GM13976 (cell line): ENCODE measurements around the gene IGSF21.

Experiments used
- DNase-seq: peaks from one replicate; pipeline ENCODE4 v3.0.0; 2012; ENCODE audit warnings: low spot score
- CTCF ChIP-seq: IDR thresholded peaks from 2 replicates; pipeline ENCODE4 v1.5.1; 2012; ENCODE audit warnings: borderline replicate concordance, mild to moderate bottlenecking; ENCODE audit not compliant: insufficient read depth; ENCODE audit errors: extremely low read depth, missing control alignments, control extremely low read depth
- in situ Hi-C: fragments of 300-500 bp; cut with MboI; formaldehyde crosslinking; loops from one replicate; pipeline ENCODE4 v1.12.0; 2022; ENCODE audit warnings: low sequenced_read_pairs, mixed read lengths, inconsistent platforms; ENCODE audit not compliant: unreplicated experiment

Gene IGSF21

GRCh38 chr1:18107369-18108298 lies at the start of gene IGSF21:
TSS of gene IGSF21 (plus strand) at chr1:18107798. CDS start at chr1:18108129, 331 bp downstream.
- in situ Hi-C loops = no loop called here
- DNase-seq = no peak
- TF ChIP-seq CTCF = no peak

- in situ Hi-C loops = no loop called here
- no peak for DNase-seq
- no peak for TF ChIP-seq CTCF
These were observed 49.2 kb upstream of the IGSF21 start for GRCh38 chr1:18058206-18058921.

- DNase-seq = no peak
- TF ChIP-seq CTCF = no peak
- in situ Hi-C loops = no loop called here
These were observed 48.5 kb upstream of the IGSF21 start for GRCh38 chr1:18058981-18059605.

GRCh38 chr1:18060366-18060765 lies 47.2 kb upstream of the IGSF21 start:
- in situ Hi-C loops = no loop called here
- no peak for DNase-seq
- TF ChIP-seq CTCF = no peak

GRCh38 chr1:18062185-18062584 lies 45.4 kb upstream of the IGSF21 start:
- TF ChIP-seq CTCF = no peak
- in situ Hi-C loops = no loop called here
- DNase-seq = no peak

- TF ChIP-seq CTCF = no peak
- in situ Hi-C loops = no loop called here
These were observed 43.1 kb upstream of the IGSF21 start for GRCh38 chr1:18064534-18064933.

More at GRCh38 chr1:18064534-18064933, 43.1 kb upstream of the IGSF21 start:
- DNase-seq = no peak
